Ovary (tissue), 9 donors: ENCODE data around the gene SLIT1. TPM values are rescaled to one million over a fixed set of nuclear protein-coding genes. Genes with fewer than 3 reads are reported as not detected.
"Not testable (repeated sequence)": the region's sequence is repeated elsewhere in the genome, so short reads cannot be mapped to it uniquely, and the experiment has no call there.

Source experiments
- DNase-seq, 5 donors: peaks; one replicate each; pipeline ENCODE4 v3.0.0-alpha.2; 2019 to 2020
- H3K27ac ChIP-seq, 2 donors: fragments of 200-600 bp; one replicate each; pipeline versions ENCODE4 v1.5.1 to v1.8.0; 2019 to 2022
- H3K27me3 ChIP-seq: fragments of 200-600 bp; one replicate; pipeline ENCODE4 v1.8.0; 2022
- H3K36me3 ChIP-seq: fragments of 200-600 bp; sonication (generic); one replicate; pipeline ENCODE4 v1.5.1; 2019
- H3K4me1 ChIP-seq: one replicate; pipeline ENCODE4 v1.8.1; 2013; ENCODE audit warnings: mild to moderate bottlenecking, moderate library complexity; ENCODE audit not compliant: insufficient read depth
- H3K4me3 ChIP-seq: fragments of 200-600 bp; sonication (generic); one replicate; pipeline ENCODE4 v1.5.1; 2017
- H3K9me3 ChIP-seq, 2 donors: fragments of 200-600 bp in 1 of 2; sonication (generic) in 1 of 2; one replicate each; pipeline versions ENCODE4 v1.5.1 to v1.8.1; 2013 to 2019; ENCODE audit warnings: mild to moderate bottlenecking in 1 of 2, moderate library complexity in 1 of 2
- EP300 ChIP-seq: sonication (generic); formaldehyde crosslinking; IDR thresholded peaks from one replicate; pipeline ENCODE4 v1.6.1; 2017; ENCODE audit warnings: antibody characterized with exemption
- POLR2A ChIP-seq: fragments of 450-650 bp; IDR thresholded peaks from one replicate; pipeline ENCODE4 v1.6.1; 2017; ENCODE audit warnings: antibody characterized with exemption, mild to moderate bottlenecking, moderate library complexity
- WGBS, 3 donors: extraction: QIAGEN DNeasy Blood & Tissue Kit in 1 of 3; methylation state at CpG; one replicate each; pipeline versions ENCODE4 v1.1.5 to v1.1.7; 2013 to 2017; 5-methylcytosine and 5-hydroxymethylcytosine counted together
- intact Hi-C, 4 donors: fragments of 100-400 bp; cut with DNase I; formaldehyde crosslinking; loops; one replicate each; pipeline versions ENCODE4 v1.11.0 to v1.15.1; 2022 to 2023
- polyA plus RNA-seq, 2 donors: library from polyadenylated mRNA; stranded (reverse); fragments of 200-250 nt in 1 of 2; fragments of 350-450 nt in 1 of 2; fragmentation: Illumina TruSeq in 1 of 2; extraction: RNeasy Lipid Tissue Mini Kit (QIAGEN cat#74804) in 1 of 2; gene quantifications; one replicate each; pipeline ENCODE4 v1.2.3, GENCODE V29; 2013 to 2014
- total RNA-seq, 7 donors: library from RNA; depleted of rRNA in 2 of 7; stranded (reverse); fragments of >200 nt in 2 of 7; fragmentation: NEBNext Ultra II Directional in 3 of 7; extraction: Animal tissue kit (Norgen Biotek cat#: 25700) in 3 of 7; gene quantifications; one replicate each; pipeline versions ENCODE4 v1.1.0 to v1.2.4, GENCODE V29; 2016 to 2023
- TF ChIP-seq, protein P1 (sequence below), 3 donors: fragments of 450-650 bp in 2 of 3; fragments of 200-600 bp in 1 of 3; IDR thresholded peaks; one replicate each; pipeline versions ENCODE4 v1.5.1 to v1.8.0; 2016 to 2022; ENCODE audit warnings: antibody characterized with exemption in 3 of 3, mild to moderate bottlenecking in 1 of 3
- donor health status: DM: no; HTN: no; CAD: no; lungs with moderate emphysema.
- donor health status: DM: no; HTN: no; CAD: no.
- donor health status: Bipolar disorder and iron deficiency.
- donor health status: DM: yes; HTN: yes; CAD: no.
- donor health status: DM: no; HTN: no; CAD: no.
- donor health status: DM: yes; HTN: yes; CAD: no.

SLIT1 gene
- total and polyA plus RNA-seq, 9 donors, result under 0.01 to 0.62 (median 0.25) TPM

DNA sequence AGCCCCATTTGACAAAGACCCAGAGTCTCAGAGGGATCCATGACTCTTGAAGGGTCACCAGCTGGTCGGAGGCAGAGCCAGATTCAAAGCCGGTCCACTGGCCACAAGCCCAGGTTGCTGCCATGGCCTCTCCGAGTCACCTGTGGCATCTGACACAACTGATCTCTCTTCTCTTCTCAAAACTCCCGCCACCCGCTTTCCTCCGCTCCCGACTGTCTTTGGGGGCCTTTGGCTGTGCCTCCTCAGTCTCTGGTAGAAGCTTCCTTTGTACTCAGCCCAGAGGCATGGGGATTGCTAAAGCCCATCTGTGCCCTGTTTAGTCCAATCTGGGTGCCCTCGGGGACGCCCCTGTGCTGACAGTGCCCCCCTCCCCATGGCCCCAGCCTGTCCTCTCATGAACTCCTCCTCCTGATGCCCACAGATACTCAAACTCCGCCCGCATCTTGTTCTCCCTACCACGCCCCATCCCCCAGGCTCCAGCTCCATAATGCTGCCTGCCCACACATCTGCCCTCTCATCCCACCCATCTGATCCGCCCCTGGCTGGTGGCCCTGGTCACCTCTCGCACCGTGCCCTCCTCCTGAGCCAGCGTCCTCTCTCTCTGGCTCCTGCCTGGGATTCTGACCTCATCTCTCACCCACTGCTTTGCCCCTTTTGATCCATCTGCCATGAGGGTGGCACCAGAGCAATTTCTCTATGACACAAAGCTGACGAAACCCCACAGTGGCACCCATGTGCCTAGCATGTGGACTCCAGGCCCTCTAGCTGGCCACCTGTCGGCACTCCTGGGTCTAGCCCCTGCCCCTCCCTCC, 150.6 kb downstream of the SLIT1 start:
- TF ChIP-seq POLR2A (no peak), EP300 (no peak)
- TF ChIP-seq, protein P1, sequence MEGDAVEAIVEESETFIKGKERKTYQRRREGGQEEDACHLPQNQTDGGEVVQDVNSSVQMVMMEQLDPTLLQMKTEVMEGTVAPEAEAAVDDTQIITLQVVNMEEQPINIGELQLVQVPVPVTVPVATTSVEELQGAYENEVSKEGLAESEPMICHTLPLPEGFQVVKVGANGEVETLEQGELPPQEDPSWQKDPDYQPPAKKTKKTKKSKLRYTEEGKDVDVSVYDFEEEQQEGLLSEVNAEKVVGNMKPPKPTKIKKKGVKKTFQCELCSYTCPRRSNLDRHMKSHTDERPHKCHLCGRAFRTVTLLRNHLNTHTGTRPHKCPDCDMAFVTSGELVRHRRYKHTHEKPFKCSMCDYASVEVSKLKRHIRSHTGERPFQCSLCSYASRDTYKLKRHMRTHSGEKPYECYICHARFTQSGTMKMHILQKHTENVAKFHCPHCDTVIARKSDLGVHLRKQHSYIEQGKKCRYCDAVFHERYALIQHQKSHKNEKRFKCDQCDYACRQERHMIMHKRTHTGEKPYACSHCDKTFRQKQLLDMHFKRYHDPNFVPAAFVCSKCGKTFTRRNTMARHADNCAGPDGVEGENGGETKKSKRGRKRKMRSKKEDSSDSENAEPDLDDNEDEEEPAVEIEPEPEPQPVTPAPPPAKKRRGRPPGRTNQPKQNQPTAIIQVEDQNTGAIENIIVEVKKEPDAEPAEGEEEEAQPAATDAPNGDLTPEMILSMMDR (IDR thresholded peaks at IDR 0.05), result no peak
- Histone ChIP-seq H3K27me3 (no peaks in the 10 kb centered on the region), H3K4me1 (peaks cover 1% of the 10 kb centered on the region), H3K27ac (no peak overlapping the region), H3K4me3 (no peak overlapping the region), H3K36me3 (no peaks in the 10 kb centered on the region), H3K9me3 (no peaks in the 10 kb centered on the region)
- intact Hi-C loops, result loop anchor here in 1 of 4 donors (10.0 kb wide), 3 partner anchors 200 to 640 kb away; partner anchors contain the start of gene LCOR
- WGBS, 3 donors, result 81 to 87% (median 84%) methylated on average over 18 of the region's 18 CpGs
- DNase-seq, result no peak

DNA sequence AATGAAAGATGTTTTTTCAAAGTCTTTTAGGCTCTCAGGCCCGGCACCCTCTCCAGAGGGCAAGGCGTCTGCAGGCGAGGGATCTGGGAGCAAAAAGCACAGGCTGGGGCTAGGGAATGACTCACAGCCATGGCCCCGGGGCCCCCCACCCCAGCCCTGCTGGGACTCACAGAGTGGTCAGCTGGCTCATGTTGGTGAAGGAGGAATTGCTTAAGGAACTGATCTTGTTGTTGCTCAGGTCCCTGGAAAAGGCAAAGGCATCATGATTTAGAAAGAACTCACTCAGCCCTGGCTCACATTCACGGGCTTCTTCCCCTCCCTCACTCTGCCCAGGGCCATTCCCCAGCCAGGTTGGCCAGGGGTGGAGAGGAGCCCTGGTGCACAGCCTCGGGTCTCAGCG, 151.5 kb downstream of the SLIT1 start:
- no peak for DNase-seq
- TF ChIP-seq POLR2A (no peak), EP300 (no peak)
- TF ChIP-seq, protein P1 (IDR thresholded peaks at IDR 0.05), result no peak
- no peak overlapping the region for H3K4me3 ChIP-seq
- H3K27me3 ChIP-seq, result no peaks in the 10 kb centered on the region
- no peaks in the 10 kb centered on the region for H3K36me3 ChIP-seq
- H3K27ac ChIP-seq, result no peak overlapping the region
- 72 to 79% (median 74%) methylated on average over 7 of the region's 7 CpGs for WGBS, 3 donors
- peaks cover 1% of the 10 kb centered on the region for H3K4me1 ChIP-seq
- H3K9me3 ChIP-seq, result no peaks in the 10 kb centered on the region
- intact Hi-C loops, result loop anchor here in 1 of 4 donors (10.0 kb wide), 3 partner anchors 200 to 640 kb away; partner anchors contain the start of gene LCOR

DNA sequence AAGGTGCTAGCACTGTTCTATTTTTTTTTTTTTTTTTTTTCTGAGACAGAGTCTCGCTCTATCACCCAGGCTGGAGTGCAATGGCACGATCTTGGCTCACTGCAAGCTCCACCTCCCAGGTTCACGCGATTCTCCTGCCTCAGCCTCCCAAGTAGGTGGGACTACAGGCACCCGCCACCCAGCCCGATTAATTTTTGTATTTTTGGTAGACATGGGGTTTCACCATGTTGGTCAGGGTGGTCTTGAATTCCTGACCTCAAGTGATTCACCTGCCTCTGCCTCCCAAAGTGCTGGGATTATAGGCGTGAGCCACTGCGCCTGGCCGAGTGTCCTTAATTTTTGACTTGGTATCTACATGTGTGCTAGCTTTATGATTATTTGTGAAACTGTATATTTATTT, 151.9 kb downstream of the SLIT1 start:
- H3K4me1 ChIP-seq, H3K4me3 ChIP-seq, H3K36me3 ChIP-seq, DNase-seq, H3K27ac ChIP-seq, H3K27me3 ChIP-seq, H3K9me3 ChIP-seq: not testable (repeated sequence)
- WGBS, 3 donors, result 95 to 96% (median 96%) methylated on average over 9 of the region's 9 CpGs
- intact Hi-C loops, result loop anchor here in 1 of 4 donors (10.0 kb wide), 3 partner anchors 199 to 639 kb away; partner anchors contain the start of gene LCOR

DNA sequence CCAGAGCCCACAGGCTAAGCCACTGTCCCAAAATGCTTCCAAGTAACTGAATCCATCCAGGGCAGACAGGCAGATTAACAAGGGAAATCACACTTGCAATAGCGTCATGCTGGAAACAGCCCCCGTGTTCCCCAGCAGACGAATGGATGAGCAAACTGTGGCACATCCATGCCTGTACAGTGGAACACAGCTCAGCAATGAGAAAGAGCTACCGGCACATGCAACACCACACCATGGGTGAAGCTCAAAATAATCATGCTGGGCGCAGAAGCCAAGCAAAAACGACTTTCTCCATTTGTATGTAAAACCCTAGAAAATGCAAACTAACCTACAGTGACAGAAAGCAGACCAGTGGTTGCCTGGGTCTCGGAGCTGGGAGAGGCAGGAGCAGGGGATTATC, 153.1 kb downstream of the SLIT1 start:
- H3K4me1 ChIP-seq, result no peaks in the 10 kb centered on the region
- 55 to 62% (median 60%) methylated on average over 7 of the region's 7 CpGs for WGBS, 3 donors
- no peaks in the 10 kb centered on the region for H3K27me3 ChIP-seq
- no peak overlapping the region for H3K4me3 ChIP-seq
- no peaks in the 10 kb centered on the region for H3K9me3 ChIP-seq
- DNase-seq, result no peak
- no peak for TF ChIP-seq EP300
- TF ChIP-seq POLR2A, result no peak
- TF ChIP-seq, protein P1 (IDR thresholded peaks at IDR 0.05), result no peak
- intact Hi-C loops, result loop anchor here in 1 of 4 donors (10.0 kb wide), 3 partner anchors 198 to 638 kb away; partner anchors contain the start of gene LCOR
- H3K27ac ChIP-seq, result no peak overlapping the region
- no peaks in the 10 kb centered on the region for H3K36me3 ChIP-seq

DNA sequence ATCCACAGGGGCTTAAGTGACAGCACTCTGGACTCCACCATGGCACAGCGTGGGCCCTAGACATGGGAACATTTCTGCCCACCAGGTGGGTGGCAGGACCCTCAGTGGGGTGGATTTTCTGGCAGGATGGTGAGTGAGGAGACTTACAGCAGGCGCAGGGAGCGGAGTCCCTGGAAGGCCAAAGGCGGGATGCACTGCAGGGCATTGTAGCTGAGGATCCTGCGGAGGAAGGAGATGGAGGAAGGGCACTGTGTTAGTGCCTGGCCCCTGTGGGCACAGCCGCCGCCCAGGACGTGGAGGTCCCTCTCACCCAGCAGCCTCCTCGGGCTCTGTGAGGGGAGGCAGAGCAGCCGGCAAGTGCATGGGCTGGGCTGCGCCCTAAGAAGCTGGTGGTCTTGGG, 154.3 kb downstream of the SLIT1 start:
- H3K9me3 ChIP-seq, result no peaks in the 10 kb centered on the region
- TF ChIP-seq, protein P1 (IDR thresholded peaks at IDR 0.05), result no peak
- TF ChIP-seq POLR2A (no peak), EP300 (no peak)
- no peak for DNase-seq
- intact Hi-C loops, result loop anchor here in 1 of 4 donors (10.0 kb wide), 3 partner anchors 197 to 637 kb away; partner anchors contain the start of gene LCOR
- H3K4me1 ChIP-seq, result no peaks in the 10 kb centered on the region
- no peaks in the 10 kb centered on the region for H3K36me3 ChIP-seq
- no peaks in the 10 kb centered on the region for H3K27me3 ChIP-seq
- WGBS, 3 donors, result 89 to 92% (median 90%) methylated on average over 11 of the region's 11 CpGs
- H3K27ac ChIP-seq, result no peak overlapping the region
- no peak overlapping the region for H3K4me3 ChIP-seq
